NOMO-1 treated with DMSO at 0.1 percent for 48 hours (cell line): ENCODE measurements around the gene UTP15.

Experiments used
- DNase-seq: peaks from one replicate; lab custom pipeline; 2025; ENCODE audit not compliant: unreplicated experiment; lab: John Stamatoyannopoulos, UW

Gene UTP15, protein sequence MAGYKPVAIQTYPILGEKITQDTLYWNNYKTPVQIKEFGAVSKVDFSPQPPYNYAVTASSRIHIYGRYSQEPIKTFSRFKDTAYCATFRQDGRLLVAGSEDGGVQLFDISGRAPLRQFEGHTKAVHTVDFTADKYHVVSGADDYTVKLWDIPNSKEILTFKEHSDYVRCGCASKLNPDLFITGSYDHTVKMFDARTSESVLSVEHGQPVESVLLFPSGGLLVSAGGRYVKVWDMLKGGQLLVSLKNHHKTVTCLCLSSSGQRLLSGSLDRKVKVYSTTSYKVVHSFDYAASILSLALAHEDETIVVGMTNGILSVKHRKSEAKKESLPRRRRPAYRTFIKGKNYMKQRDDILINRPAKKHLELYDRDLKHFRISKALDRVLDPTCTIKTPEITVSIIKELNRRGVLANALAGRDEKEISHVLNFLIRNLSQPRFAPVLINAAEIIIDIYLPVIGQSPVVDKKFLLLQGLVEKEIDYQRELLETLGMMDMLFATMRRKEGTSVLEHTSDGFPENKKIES

DNA sequence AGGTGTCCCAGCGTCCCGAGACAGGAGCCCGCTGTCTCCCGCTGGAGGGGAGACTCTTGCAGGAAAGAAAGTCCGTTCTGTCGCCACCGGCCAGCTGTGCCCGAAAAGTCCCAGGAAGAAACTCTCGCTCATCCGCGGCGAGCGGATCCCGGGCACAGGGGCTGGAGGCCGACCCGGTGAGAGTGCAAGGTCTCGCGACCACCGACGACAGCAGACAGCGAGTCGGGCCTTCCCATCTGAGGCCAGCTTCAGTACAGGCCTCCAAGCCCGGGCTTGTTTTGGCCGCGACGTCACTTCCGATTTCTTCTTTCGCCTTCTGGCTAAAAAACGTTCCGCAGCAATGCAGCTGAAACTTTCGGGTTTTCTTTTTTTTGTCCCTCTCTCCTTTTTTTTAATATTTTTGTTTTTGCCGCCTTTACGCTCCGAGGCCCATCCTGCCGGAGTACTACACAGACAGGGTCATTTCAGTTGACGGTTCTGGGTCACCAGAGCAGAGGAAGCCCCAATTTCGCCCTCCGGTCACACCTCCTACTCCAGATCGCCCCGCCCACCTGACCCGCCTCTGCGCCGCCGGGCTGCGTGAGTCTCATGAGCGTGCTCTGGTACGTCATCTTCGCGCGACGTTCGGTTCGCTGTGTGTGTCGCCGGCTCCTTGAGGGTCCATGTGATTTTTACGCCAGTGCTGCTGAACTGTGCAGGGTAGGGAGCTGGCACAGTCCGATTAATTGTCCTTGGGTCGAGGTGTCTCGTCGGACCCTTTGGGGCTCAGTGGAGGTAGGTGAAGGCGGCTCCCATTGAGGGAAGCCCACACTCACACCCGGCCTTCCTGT is at the start of gene UTP15, which contains the start of gene ANKRA2:
Gene UTP15 (plus strand): TSS at position 605 of the 830 bp plus-strand sequence. CDS start 1,602 bp downstream, outside the sequence.
Gene ANKRA2 (minus strand): TSS at position 501 of the 830 bp plus-strand sequence. CDS start 2,758 bp downstream, outside the sequence.
- DNase-seq: peak; percentile 96

GRCh38 chr5:73519531-73520283 is 45.8 kb upstream of the UTP15 start:
- DNase-seq: peak; percentile 68

DNA sequence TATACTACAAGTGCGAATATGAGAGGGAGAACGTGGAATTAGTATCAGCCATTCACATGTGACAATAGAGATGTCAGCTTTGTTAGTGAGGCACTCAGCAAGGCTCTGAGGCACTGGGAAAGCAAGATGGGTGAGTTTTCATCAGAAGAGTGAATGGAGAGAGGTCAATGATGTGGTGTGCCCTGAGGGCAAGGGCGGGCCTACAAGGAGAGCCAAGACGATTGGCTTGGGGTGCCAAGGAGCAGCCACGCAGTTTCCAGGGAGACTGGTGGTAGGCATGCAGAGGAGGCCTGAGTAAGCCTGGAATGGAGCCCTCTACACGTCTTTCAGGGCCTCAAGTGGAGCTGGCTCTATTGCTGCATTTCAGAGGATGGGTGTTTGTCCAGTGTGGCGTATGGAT is 42.6 kb upstream of the UTP15 start:
- no peak for DNase-seq

DNA sequence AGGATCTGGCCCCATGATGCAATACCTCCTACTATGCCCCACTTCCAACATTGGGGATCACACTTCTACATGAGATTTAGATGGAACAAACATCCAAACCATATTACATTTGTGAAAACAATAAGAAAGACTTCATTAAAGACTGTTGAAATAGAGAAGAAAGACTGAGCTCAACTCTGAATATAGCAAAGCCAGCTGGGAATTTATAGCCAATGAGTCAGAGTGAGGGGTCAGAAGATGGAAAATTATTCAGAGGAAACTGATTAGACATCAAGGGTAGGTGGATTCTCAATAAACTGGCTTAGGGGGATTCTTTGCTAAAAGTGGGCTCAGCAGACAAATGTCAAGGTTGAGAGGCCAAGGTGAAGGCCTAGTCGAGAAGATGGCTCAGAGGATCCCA is 41.7 kb upstream of the UTP15 start:
- no peak for DNase-seq

- no peak for DNase-seq
Observed at GRCh38 chr5:73525606-73526203, 39.8 kb upstream of the UTP15 start.

DNA sequence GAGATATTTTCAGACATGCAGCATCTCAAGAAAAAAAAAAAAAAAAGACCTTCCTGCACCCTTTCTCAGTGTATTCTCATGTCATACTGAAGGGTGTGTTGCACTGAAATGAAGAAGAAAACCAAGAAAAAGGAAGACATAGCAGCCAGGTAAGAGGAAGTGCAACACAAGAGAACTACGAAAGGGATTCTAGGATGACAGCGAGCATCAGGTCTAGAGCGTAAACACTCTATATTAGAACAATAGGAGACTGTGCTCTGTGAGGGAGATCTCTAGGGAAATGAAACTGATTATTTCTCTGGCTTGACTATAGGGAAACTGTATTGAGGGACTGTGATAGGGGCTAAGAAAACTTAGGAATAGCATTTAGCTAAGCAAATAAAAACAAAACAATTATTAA is 37.3 kb upstream of the UTP15 start:
- DNase-seq: peak; percentile 29

GRCh38 chr5:73529081-73529480 is 36.5 kb upstream of the UTP15 start:
- DNase-seq: no peak

- DNase-seq: no peak
Observed at GRCh38 chr5:73531356-73531755, 34.2 kb upstream of the UTP15 start.

- no peak for DNase-seq
Observed at GRCh38 chr5:73532195-73532594, 33.3 kb upstream of the UTP15 start.

- no peak for DNase-seq
Observed at GRCh38 chr5:73534011-73534644, 31.4 kb upstream of the UTP15 start.

- DNase-seq: no peak
Observed at GRCh38 chr5:73534971-73535370, 30.6 kb upstream of the UTP15 start.

DNA sequence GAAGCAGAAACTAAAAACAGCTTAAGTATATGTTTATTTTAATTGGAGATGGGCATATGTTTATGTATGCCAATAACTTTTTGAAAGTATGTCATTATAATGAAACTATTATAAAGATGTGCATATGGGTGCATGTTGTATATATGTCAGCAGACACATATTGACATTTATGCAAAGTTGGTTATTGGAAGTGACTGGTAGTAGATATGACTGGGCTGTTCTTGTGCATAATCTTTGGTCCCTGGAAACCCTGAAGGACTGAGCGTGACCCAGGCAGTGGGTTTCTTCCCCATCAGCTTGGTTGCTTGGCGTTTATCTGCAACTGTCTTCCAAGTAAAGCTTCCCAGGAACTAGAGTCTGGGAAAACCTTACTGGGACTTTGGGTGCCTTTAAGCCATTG is 25.8 kb upstream of the UTP15 start:
- no peak for DNase-seq

DNA sequence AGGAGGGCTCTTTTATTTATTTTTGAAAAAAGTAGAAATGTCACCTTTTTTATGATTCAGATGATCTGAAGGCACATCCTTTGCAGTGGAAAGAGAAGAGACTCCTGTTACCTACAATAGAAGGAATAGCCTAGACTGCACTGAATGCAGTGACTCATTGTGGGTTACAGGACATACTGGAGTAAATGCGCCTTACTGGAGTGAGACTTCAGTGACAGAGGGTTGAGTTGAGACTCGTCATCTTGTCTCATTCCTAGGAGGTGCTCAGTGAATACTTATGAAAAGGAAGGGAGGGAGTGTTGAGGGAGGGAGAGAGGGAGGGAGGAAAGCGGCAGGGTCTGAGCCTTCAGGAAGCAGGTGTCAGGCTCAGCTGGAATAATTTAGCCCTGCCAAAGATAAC is 25.4 kb upstream of the UTP15 start:
- DNase-seq: no peak

- no peak for DNase-seq
Observed at GRCh38 chr5:73542020-73542419, 23.5 kb upstream of the UTP15 start.

- DNase-seq: no peak
Observed at GRCh38 chr5:73544429-73545402, 20.8 kb upstream of the UTP15 start.

GRCh38 chr5:73545403-73545779 is 20.2 kb upstream of the UTP15 start:
- DNase-seq: no peak

GRCh38 chr5:73550016-73550415 is 15.5 kb upstream of the UTP15 start:
- DNase-seq: no peak

GRCh38 chr5:73552642-73553041 is 12.9 kb upstream of the UTP15 start:
- no peak for DNase-seq

DNA sequence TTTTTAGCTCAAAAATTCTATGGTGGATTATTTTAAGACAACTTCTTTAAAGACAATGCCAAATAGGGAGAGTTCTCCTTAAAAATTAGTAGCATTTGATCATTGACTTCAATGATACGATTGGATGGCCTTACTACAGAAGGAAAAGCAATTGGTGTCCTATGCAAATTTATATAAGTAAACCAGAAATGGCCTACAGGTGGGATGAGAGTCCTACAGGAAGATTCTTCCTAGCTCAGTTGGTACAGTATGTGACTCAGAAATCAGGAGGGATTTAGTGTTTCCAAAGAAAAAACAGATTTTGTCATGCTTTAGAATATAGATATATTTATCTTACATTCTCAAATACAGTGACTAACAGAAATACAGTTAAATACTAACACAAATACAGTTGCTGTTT is 6.6 kb upstream of the UTP15 start:
- DNase-seq: no peak
